ENCODE data around the gene CLTA.

DNA sequence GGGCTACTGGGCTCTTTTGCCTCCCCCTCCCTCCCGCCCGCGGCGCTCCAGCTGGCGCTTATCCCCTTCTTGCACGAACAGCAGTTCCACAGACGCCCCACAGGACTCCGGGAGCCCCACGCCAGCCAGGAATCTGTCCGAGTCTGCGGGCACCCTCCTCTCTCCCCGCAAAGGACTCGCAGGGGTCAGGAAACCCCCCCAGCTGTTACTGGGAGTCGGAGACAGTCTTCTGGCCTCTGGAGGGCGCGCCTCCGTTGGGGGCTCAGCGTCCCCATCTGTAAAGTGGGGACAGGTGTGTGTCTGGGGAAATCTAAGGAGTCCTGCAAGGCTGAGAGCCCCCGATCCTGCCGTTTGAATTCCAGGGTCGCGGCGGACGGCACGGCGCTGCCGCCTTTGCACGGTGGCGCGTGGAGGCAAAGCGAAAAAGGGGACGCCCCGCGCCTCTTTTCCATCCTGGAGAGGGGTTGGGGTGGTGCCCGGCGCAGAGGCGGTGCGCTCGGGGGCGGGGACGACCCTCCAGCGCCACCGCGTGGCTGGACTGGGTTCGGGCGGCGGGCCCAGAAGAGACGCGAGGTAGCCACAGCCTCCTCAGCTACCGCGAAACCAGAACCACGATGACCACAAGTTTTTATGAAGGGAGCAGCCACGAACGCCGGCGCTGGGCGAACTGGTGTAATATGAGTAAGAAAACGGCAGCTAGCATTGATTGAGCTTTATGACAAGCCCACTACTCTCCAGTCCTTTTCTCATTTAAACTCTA lies 24.4 kb upstream of the CLTA start:
- TF ChIP-seq, protein P1, sequence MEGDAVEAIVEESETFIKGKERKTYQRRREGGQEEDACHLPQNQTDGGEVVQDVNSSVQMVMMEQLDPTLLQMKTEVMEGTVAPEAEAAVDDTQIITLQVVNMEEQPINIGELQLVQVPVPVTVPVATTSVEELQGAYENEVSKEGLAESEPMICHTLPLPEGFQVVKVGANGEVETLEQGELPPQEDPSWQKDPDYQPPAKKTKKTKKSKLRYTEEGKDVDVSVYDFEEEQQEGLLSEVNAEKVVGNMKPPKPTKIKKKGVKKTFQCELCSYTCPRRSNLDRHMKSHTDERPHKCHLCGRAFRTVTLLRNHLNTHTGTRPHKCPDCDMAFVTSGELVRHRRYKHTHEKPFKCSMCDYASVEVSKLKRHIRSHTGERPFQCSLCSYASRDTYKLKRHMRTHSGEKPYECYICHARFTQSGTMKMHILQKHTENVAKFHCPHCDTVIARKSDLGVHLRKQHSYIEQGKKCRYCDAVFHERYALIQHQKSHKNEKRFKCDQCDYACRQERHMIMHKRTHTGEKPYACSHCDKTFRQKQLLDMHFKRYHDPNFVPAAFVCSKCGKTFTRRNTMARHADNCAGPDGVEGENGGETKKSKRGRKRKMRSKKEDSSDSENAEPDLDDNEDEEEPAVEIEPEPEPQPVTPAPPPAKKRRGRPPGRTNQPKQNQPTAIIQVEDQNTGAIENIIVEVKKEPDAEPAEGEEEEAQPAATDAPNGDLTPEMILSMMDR (IDR thresholded peaks at IDR 0.05) = peak; percentile 98
- TF ChIP-seq EZH2 (IDR thresholded peaks at IDR 0.05; ENCODE audit: borderline replicate concordance, insufficient read depth, low read depth, low read length, poor library complexity, severe bottlenecking) = no peak

All from B cell (primary cell).